Gastroesophageal sphincter (tissue), 4 donors: ENCODE results near the gene SLC36A1. TPM values are rescaled to one million over a fixed set of nuclear protein-coding genes. Genes with fewer than 3 reads are reported as not detected.

ENCODE experiments used
- ATAC-seq: fragments of 150-250 bp; one replicate; pipeline ENCODE4 v1.9.1; 2016; ENCODE audit warnings: mild to moderate bottlenecking, moderate library complexity
- H3K27ac ChIP-seq, 4 donors: fragments of 200-600 bp; sonication (generic) in 3 of 4; 1 replicate in 3 of 4; 2 replicates in 1 of 4; pipeline ENCODE4 v1.5.1; 2016 to 2019
- H3K27me3 ChIP-seq: fragments of 200-600 bp; sonication (generic); one replicate; pipeline ENCODE4 v1.5.1; 2019
- H3K36me3 ChIP-seq, 2 donors: fragments of 200-600 bp; sonication (generic); one replicate each; pipeline ENCODE4 v1.5.1; 2019; ENCODE audit warnings: control low read depth in 1 of 2
- H3K4me1 ChIP-seq, 3 donors: fragments of 200-600 bp; sonication (generic); 1 replicate in 2 of 3; 2 replicates in 1 of 3; pipeline ENCODE4 v1.5.1; 2016 to 2019; ENCODE audit warnings: control low read depth in 2 of 3
- H3K4me3 ChIP-seq, 2 donors: fragments of 200-600 bp; sonication (generic); one replicate each; pipeline ENCODE4 v1.5.1; 2019; ENCODE audit warnings: mild to moderate bottlenecking in 1 of 2, moderate library complexity in 1 of 2
- H3K9me3 ChIP-seq, 3 donors: fragments of 200-600 bp; sonication (generic); one replicate each; pipeline ENCODE4 v1.5.1; 2017 to 2019; ENCODE audit warnings: control low read depth in 2 of 3
- CTCF ChIP-seq, 4 experiments: fragments of 200-600 bp in 2 of 4; fragments of 450-650 bp in 2 of 4; sonication (generic) in 1 of 4; IDR thresholded peaks; one replicate each; pipeline ENCODE4 v1.5.1; 2017 to 2019; ENCODE audit warnings: antibody characterized with exemption in 4 of 4, mild to moderate bottlenecking in 2 of 4, moderate library complexity in 2 of 4
- EP300 ChIP-seq: sonication (generic); formaldehyde crosslinking; IDR thresholded peaks from one replicate; pipeline ENCODE4 v1.6.1; 2017; ENCODE audit warnings: antibody characterized with exemption, mild to moderate bottlenecking
- POLR2A ChIP-seq, 2 donors: fragments of 450-650 bp; IDR thresholded peaks; one replicate each; pipeline ENCODE4 v1.6.1; 2017; ENCODE audit warnings: antibody characterized with exemption in 2 of 2, mild to moderate bottlenecking in 2 of 2, moderate library complexity in 1 of 2
- POLR2AphosphoS5 ChIP-seq: sonication (generic); formaldehyde crosslinking; IDR thresholded peaks from one replicate; pipeline ENCODE4 v1.6.1; 2017; ENCODE audit warnings: antibody characterized with exemption
- WGBS, 2 donors: methylation state at CpG; one replicate each; pipeline ENCODE4 v1.1.5; 2018; ENCODE audit warnings: low coverage in 1 of 2; 5-methylcytosine and 5-hydroxymethylcytosine counted together
- total RNA-seq, 4 donors: library from RNA; depleted of rRNA; stranded (reverse); fragments of >200 nt; gene quantifications; one replicate each; pipeline ENCODE4 v1.1.0, GENCODE V29; 2016

SLC36A1 gene
- total RNA-seq, 4 donors from 2014 or later: 7.0 to 14.0 (median 8.5) TPM

GRCh38 chr5:151448038-151448985, 909 bp downstream of the SLC36A1 start:
- 13 to 37% methylated on average over 7 to 12 of the region's 24 CpGs for WGBS, 2 donors
- H3K4me3 ChIP-seq: peak overlapping the region; percentile 81 to 83
- H3K36me3 ChIP-seq: no peaks in the 10 kb centered on the region
- H3K27ac ChIP-seq: peak overlapping the region in 3 of 4 donors; percentile 77 to 82 (median 81)
- TF ChIP-seq CTCF (IDR thresholded peaks at IDR 0.05) (no peak), POLR2AphosphoS5 (no peak), POLR2A (IDR thresholded peaks at IDR 0.05) (no peak), EP300 (no peak)
- no peaks in the 10 kb centered on the region for H3K9me3 ChIP-seq
- ATAC-seq: peak; percentile 31
- no peaks in the 10 kb centered on the region for H3K27me3 ChIP-seq
- H3K4me1 ChIP-seq: peaks cover 0 to 33% (median 0%) of the 10 kb centered on the region in 3 donors

GRCh38 chr5:151449297-151449696, 1.9 kb downstream of the SLC36A1 start:
- no peaks in the 10 kb centered on the region for H3K27me3 ChIP-seq
- H3K4me3 ChIP-seq: no peak overlapping the region
- no peak overlapping the region for H3K27ac ChIP-seq

DNA sequence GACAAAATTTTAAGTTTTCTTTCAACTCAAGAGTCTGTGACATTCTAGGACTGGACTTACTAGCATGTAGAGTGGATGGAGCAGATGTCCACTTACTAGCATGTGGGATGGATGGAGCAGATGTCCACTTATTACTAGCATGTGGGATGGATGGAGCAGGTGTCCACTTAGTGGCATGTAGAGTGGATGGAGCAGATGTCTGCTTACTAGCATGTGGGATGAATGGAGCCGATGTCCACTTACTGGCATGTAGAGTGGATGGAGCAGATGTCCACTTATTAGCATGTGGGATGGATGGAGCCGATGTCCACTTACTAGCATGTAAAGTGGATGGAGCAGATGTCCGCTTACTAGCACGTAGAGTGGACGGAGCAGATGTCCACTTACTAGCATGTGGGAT, 2.4 kb downstream of the SLC36A1 start:
- Histone ChIP-seq H3K27me3 (no peaks in the 10 kb centered on the region), H3K36me3 (no peaks in the 10 kb centered on the region), H3K4me1 (peaks cover 0 to 33% (median 0%) of the 10 kb centered on the region in 3 donors), H3K27ac (no peak overlapping the region), H3K4me3 (no peak overlapping the region), H3K9me3 (no peaks in the 10 kb centered on the region)
- TF ChIP-seq POLR2AphosphoS5 (no peak), EP300 (no peak), CTCF (IDR thresholded peaks at IDR 0.05) (no peak), POLR2A (IDR thresholded peaks at IDR 0.05) (no peak)
- ATAC-seq: no peak
- 97 to 100% methylated on average over 3 to 5 of the region's 5 CpGs for WGBS, 2 donors

More at GRCh38 chr5:151449297-151449696, 1.9 kb downstream of the SLC36A1 start:
- TF ChIP-seq EP300 (no peak), POLR2AphosphoS5 (no peak), POLR2A (IDR thresholded peaks at IDR 0.05) (no peak), CTCF (IDR thresholded peaks at IDR 0.05) (peak in 1 of 4 experiments; percentile 2)
- WGBS, 2 donors: 68 to 73% methylated on average over 6 to 7 of the region's 7 CpGs
- no peaks in the 10 kb centered on the region for H3K9me3 ChIP-seq
- peaks cover 0 to 33% (median 0%) of the 10 kb centered on the region in 3 donors for H3K4me1 ChIP-seq
- no peak for ATAC-seq
- H3K36me3 ChIP-seq: no peaks in the 10 kb centered on the region

GRCh38 chr5:151450605-151451004, 3.2 kb downstream of the SLC36A1 start:
- no peak overlapping the region for H3K4me3 ChIP-seq
- no peak overlapping the region for H3K27ac ChIP-seq
- H3K27me3 ChIP-seq: no peaks in the 10 kb centered on the region
- H3K4me1 ChIP-seq: peaks cover 0 to 33% (median 0%) of the 10 kb centered on the region in 3 donors
- no peaks in the 10 kb centered on the region for H3K36me3 ChIP-seq
- H3K9me3 ChIP-seq: no peaks in the 10 kb centered on the region
- ATAC-seq: no peak
- 70 to 94% methylated on average over 3 of the region's 3 CpGs for WGBS, 2 donors
- no peak for TF ChIP-seq CTCF (IDR thresholded peaks at IDR 0.05)
- TF ChIP-seq POLR2A (IDR thresholded peaks at IDR 0.05): no peak
- TF ChIP-seq EP300: no peak
- no peak for TF ChIP-seq POLR2AphosphoS5
